Measurements from ENCODE around the gene STOX2.

STOX2 gene

DNA sequence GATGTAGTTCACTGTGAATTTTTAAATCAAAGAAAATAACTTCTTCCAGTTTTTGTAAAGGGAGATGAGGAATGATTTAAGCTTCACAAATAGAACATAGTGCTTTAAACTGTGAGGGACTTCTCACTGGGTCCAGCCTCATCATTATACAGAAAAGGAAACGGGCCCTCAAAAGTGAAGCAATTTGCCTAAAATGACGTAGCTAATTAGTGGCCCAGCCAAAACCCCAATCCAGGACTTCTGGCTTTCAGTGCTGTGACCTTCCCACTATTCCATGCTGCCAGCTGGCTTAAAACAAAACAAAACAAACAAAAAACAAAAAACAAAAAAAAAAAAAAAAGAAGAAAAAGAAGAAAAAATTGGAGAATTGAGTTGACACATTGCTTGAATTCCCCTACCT, 45.0 kb upstream of the STOX2 start:
- no peak overlapping the region for H3K27ac ChIP-seq
- TF ChIP-seq, protein P1, sequence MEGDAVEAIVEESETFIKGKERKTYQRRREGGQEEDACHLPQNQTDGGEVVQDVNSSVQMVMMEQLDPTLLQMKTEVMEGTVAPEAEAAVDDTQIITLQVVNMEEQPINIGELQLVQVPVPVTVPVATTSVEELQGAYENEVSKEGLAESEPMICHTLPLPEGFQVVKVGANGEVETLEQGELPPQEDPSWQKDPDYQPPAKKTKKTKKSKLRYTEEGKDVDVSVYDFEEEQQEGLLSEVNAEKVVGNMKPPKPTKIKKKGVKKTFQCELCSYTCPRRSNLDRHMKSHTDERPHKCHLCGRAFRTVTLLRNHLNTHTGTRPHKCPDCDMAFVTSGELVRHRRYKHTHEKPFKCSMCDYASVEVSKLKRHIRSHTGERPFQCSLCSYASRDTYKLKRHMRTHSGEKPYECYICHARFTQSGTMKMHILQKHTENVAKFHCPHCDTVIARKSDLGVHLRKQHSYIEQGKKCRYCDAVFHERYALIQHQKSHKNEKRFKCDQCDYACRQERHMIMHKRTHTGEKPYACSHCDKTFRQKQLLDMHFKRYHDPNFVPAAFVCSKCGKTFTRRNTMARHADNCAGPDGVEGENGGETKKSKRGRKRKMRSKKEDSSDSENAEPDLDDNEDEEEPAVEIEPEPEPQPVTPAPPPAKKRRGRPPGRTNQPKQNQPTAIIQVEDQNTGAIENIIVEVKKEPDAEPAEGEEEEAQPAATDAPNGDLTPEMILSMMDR (IDR thresholded peaks at IDR 0.05), result no peak
- intact Hi-C loops (cut with DNase I; ENCODE audit: low total_unique reads), result no loop called here
- H3K27me3 ChIP-seq, result peaks cover 0 to 9% of the 10 kb centered on the region in 2 donors
- H3K4me3 ChIP-seq, result no peak overlapping the region
- no peaks in the 10 kb centered on the region for H3K4me1 ChIP-seq
- H3K9me3 ChIP-seq, result no peaks in the 10 kb centered on the region
- no peaks in the 10 kb centered on the region for H3K36me3 ChIP-seq
- no peak for DNase-seq

DNA sequence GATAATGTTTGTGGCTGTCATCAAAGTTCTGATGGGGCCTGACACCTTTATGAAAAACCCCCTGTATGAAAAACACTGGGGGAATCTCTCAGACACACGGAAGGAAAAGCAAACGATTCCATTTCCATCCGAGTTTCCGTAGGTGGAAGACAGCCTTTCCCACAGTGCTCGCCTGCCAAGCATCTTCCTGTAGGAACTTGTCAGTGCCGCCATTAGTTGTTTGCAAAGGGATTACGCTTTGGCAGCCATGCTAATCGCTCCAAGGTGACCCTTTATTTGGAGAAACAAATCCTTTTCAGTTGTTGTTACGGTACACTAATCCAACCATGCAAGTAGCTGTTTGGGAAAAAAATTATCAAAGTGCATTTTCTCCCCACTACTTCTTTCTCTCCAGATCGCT, 44.4 kb upstream of the STOX2 start:
- no peak for DNase-seq
- H3K4me3 ChIP-seq, result no peak overlapping the region
- TF ChIP-seq, protein P1 (IDR thresholded peaks at IDR 0.05), result no peak

DNA sequence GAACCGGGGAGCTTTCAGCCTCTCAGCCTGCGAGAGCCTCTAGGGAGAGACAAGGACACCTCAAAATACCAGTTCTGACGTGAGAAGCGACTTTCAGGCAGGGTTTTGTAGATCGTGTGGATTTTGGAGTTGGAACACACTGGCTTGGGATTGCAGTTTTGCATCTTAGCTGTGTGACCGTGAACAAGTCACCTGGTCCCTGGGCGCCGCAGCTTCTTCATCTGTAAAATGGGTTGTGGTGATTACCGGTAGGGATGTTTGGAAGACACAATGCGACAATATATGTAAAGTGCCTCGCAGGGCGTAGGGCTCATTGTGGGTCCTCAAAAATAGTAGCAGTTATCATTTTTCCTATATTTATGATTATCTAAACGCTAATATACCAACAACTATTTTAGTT, 43.7 kb upstream of the STOX2 start:
- no peak overlapping the region for H3K4me3 ChIP-seq

More for the DNA sequence above, 44.4 kb upstream of the STOX2 start:
- Histone ChIP-seq H3K27me3 (peaks cover 0 to 9% of the 10 kb centered on the region in 2 donors), H3K27ac (no peak overlapping the region), H3K36me3 (no peaks in the 10 kb centered on the region), H3K9me3 (no peaks in the 10 kb centered on the region), H3K4me1 (no peaks in the 10 kb centered on the region)
- intact Hi-C loops (cut with DNase I; ENCODE audit: low total_unique reads), result no loop called here

DNA sequence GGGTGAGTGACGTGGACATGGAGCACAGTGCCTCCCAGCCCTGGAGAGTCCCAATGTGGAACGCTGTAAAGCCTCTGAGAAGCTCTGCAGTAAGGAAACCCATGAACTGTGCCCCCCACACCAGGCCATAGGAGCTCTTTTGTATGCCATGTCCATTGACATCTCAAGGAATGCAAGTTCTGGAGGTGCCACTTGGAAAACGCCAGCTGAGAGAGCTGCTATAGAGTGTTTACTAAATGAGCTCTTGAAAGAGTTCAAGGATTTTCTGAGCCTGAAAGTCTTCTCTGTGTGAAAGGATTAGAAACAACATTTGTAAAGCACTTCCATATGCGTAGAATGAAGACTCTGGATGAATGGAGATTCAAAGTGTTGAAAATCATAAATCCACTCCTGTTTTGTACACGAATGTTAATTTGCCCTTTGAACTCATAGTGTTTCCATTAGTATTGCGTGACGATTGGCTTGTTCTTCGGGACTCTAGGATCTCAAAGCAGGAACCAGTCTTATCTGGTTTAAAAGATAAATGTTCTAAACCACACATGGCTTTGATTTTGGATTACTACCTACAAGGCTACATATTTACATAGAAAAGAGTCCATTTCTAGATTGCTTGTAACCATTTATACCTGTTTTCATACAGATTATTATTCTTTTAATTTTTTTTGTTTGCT, 41.8 kb upstream of the STOX2 start:
- TF ChIP-seq, protein P1 (IDR thresholded peaks at IDR 0.05), result no peak
- Histone ChIP-seq H3K4me3 (no peak overlapping the region), H3K27ac (no peak overlapping the region), H3K9me3 (no peaks in the 10 kb centered on the region), H3K36me3 (no peaks in the 10 kb centered on the region), H3K4me1 (no peaks in the 10 kb centered on the region), H3K27me3 (peaks cover 0 to under 1% of the 10 kb centered on the region in 2 donors)
- intact Hi-C loops (cut with DNase I; ENCODE audit: low total_unique reads), result no loop called here
- no peak for DNase-seq

More for the DNA sequence above, 43.7 kb upstream of the STOX2 start:
- TF ChIP-seq, protein P1 (IDR thresholded peaks at IDR 0.05), result no peak
- no peak for DNase-seq
- no peaks in the 10 kb centered on the region for H3K4me1 ChIP-seq
- no peaks in the 10 kb centered on the region for H3K36me3 ChIP-seq
- intact Hi-C loops (cut with DNase I; ENCODE audit: low total_unique reads), result no loop called here
- no peak overlapping the region for H3K27ac ChIP-seq
- no peaks in the 10 kb centered on the region for H3K9me3 ChIP-seq
- H3K27me3 ChIP-seq, result peaks cover 0 to 9% of the 10 kb centered on the region in 2 donors

DNA sequence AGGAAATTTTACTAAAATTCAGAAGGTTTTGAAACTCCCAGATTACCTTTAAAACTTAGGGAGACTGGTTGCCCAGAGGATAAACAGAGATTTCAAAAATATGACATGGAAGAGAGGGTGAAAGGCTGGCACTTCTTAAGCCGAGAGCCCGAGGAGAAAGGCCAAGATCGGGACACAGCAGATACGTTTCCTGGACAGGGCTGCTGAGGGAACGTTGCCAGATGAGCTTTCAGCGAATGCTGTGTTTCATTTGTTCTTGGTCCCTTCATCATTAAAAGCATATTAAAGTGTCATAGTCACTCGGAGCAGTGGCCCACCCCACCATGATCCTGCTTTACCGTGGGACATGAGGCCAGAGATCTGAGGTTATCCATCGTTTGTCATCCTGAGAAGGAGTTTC, 37.9 kb upstream of the STOX2 start:
- no peaks in the 10 kb centered on the region for H3K4me1 ChIP-seq

More for the DNA sequence above, 37.9 kb upstream of the STOX2 start:
- H3K36me3 ChIP-seq, result no peaks in the 10 kb centered on the region
- no peak overlapping the region for H3K4me3 ChIP-seq
- H3K27me3 ChIP-seq, result no peaks in the 10 kb centered on the region
- TF ChIP-seq, protein P1 (IDR thresholded peaks at IDR 0.05), result no peak
- intact Hi-C loops (cut with DNase I; ENCODE audit: low total_unique reads), result no loop called here
- DNase-seq, result no peak
- H3K27ac ChIP-seq, result no peak overlapping the region
- H3K9me3 ChIP-seq, result no peaks in the 10 kb centered on the region

Data from tibial artery (tissue), 4 donors.